Measurements from ENCODE around the gene DIAPH2. TPM values are rescaled to one million over a fixed set of nuclear protein-coding genes. Genes with fewer than 3 reads are reported as not detected.

Gene DIAPH2
- total RNA-seq, 1 experiment from 2014 or later: 10.9 TPM

DNA sequence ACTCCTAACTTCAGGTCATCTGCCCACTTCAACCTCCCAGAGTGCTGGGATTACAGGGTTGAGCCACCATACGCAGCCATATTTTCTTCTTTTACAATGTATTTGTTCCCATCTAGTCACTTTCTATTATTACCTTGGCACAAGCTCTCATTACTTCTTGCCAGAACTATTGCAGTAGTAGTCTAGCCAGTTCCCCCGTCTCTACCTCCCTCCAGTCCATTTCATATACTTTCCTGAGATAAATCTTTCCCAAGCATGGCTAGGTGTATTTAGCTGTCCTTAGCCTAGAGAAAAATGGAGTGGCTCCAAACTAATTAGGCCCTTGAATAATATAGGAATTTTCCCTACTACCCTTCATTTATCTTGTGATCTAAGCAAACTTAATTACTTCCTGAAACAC, 611.3 kb downstream of the DIAPH2 start:
- BruUV-seq (replicated peaks): no TSS peak
- RAD21 ChIA-PET (ENCODE audit: low non-redundant PET in 1 of 2, low total read pairs in 2 of 2, uncharacterized antibody in 2 of 2, unreplicated experiment in 2 of 2): no interaction called here
- CTCF ChIA-PET: no interaction called here
- Histone ChIP-seq H3K27ac (ENCODE audit: low read depth, low read length) (no peak overlapping the region), H2AFZ (ENCODE audit: low read depth, low read length, poor library complexity, severe bottlenecking) (no peak overlapping the region), H4K20me1 (ENCODE audit: insufficient read depth) (no peaks in the 10 kb centered on the region), H3K4me1 (ENCODE audit: control insufficient read depth in 1 of 2, insufficient read depth in 2 of 2, low read length in 2 of 2) (no peaks in the 10 kb centered on the region), H3K9me3 (ENCODE audit: control insufficient read depth in 1 of 2, insufficient read depth in 1 of 2, low read depth in 1 of 2, low read length in 2 of 2) (no peaks in the 10 kb centered on the region), H3K4me3 (replicated peaks in 1 of 2; ENCODE audit: low read depth in 1 of 2, low read length in 2 of 2) (no peak overlapping the region), H3K4me2 (ENCODE audit: low read length) (no peak overlapping the region), H3K9me2 (ENCODE audit: insufficient read depth) (no peaks in the 10 kb centered on the region), H3K27me3 (ENCODE audit: insufficient read depth, low read length) (no peaks in the 10 kb centered on the region), H3K79me2 (ENCODE audit: insufficient read depth, low read length) (no peaks in the 10 kb centered on the region), H3K36me3 (ENCODE audit: control insufficient read depth in 1 of 2, insufficient read depth in 2 of 2, low read length in 2 of 2) (no peaks in the 10 kb centered on the region), H3K9ac (ENCODE audit: low read length) (no peak overlapping the region)
- no peak for ATAC-seq
- TF ChIP-seq CEBPB (IDR thresholded peaks at IDR 0.05; ENCODE audit: low read depth) (no peak), FOSL1 (IDR thresholded peaks at IDR 0.05; ENCODE audit: low read depth) (no peak), ZFX (IDR thresholded peaks at IDR 0.05) (no peak), SP1 (IDR thresholded peaks at IDR 0.05; ENCODE audit: low read depth) (no peak), POLR2AphosphoS5 (IDR thresholded peaks at IDR 0.05; ENCODE audit: low read depth, low read length) (no peak), EGR1 (IDR thresholded peaks at IDR 0.05; ENCODE audit: low read depth) (no peak), SIN3A (IDR thresholded peaks at IDR 0.05; ENCODE audit: low read depth) (no peak), EZH2phosphoT487 (IDR thresholded peaks at IDR 0.05; ENCODE audit: borderline replicate concordance) (no peak), ATF3 (IDR thresholded peaks at IDR 0.05) (no peak), ZNF274 (IDR thresholded peaks at IDR 0.05; ENCODE audit: low read depth, low read length) (no peak), JUND (IDR thresholded peaks at IDR 0.05) (no peak), SRF (IDR thresholded peaks at IDR 0.05; ENCODE audit: low read depth) (no peak), REST (IDR thresholded peaks at IDR 0.05; ENCODE audit: low read depth) (no peak)
- TF ChIP-seq, protein P1, sequence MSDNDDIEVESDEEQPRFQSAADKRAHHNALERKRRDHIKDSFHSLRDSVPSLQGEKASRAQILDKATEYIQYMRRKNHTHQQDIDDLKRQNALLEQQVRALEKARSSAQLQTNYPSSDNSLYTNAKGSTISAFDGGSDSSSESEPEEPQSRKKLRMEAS (IDR thresholded peaks at IDR 0.05): no peak
- POLR2A ChIA-PET: no interaction called here
- intact Hi-C loops (cut with micrococcal nuclease): no loop called here
- DNase-seq (ENCODE audit: low read depth, low spot score): no peak

All from HCT116 (cell line).